ENCODE measurements around the gene C10orf67. TPM values are rescaled to one million over a fixed set of nuclear protein-coding genes. Genes with fewer than 3 reads are reported as not detected.

C10orf67 gene
- total RNA-seq, 1 experiment from 2014 or later = not detected

- no peak overlapping the region for H3K27ac ChIP-seq (ENCODE audit: low read depth, low read length)
- no peaks in the 10 kb centered on the region for H3K9me3 ChIP-seq (ENCODE audit: control insufficient read depth in 1 of 2, insufficient read depth in 1 of 2, low read depth in 1 of 2, low read length in 2 of 2)
- ChIA-PET POLR2A (no interaction called here), RAD21 (ENCODE audit: low non-redundant PET in 1 of 2, low total read pairs in 2 of 2, uncharacterized antibody in 2 of 2, unreplicated experiment in 2 of 2) (no interaction called here), CTCF (no interaction called here)
- no peaks in the 10 kb centered on the region for H3K79me2 ChIP-seq (ENCODE audit: insufficient read depth, low read length)
- H3K36me3 ChIP-seq (ENCODE audit: control insufficient read depth in 1 of 2, insufficient read depth in 2 of 2, low read length in 2 of 2) = no peaks in the 10 kb centered on the region
- H3K27me3 ChIP-seq (ENCODE audit: insufficient read depth, low read length) = no peaks in the 10 kb centered on the region
- TF ChIP-seq ZNF274 (IDR thresholded peaks at IDR 0.05; ENCODE audit: low read depth, low read length) = no peak
- no peak for TF ChIP-seq CTCF (IDR thresholded peaks at IDR 0.05 in 2 of 3, conservative IDR thresholded peaks at IDR 0.05 in 1 of 3; ENCODE audit: borderline replicate concordance in 1 of 3, insufficient read depth in 1 of 3, low read depth in 2 of 3, low read length in 2 of 3)
- TF ChIP-seq RAD21 (IDR thresholded peaks at IDR 0.05; ENCODE audit: low read depth) = no peak
- TF ChIP-seq YY1 (IDR thresholded peaks at IDR 0.05; ENCODE audit: extremely low read depth, insufficient replicate concordance, low read depth, low read length) = no peak
- no peak for TF ChIP-seq ZFX (IDR thresholded peaks at IDR 0.05)
- no peak overlapping the region for H3K4me3 ChIP-seq (replicated peaks in 1 of 2; ENCODE audit: low read depth in 1 of 2, low read length in 2 of 2)
- H3K9ac ChIP-seq (ENCODE audit: low read length) = no peak overlapping the region
- DNase-seq (ENCODE audit: low read depth, low spot score) (no peak), ATAC-seq (no peak)
- no TSS peak for BruUV-seq (replicated peaks)
- intact Hi-C loops (cut with micrococcal nuclease) = no loop called here
- no peaks in the 10 kb centered on the region for H3K4me1 ChIP-seq (ENCODE audit: control insufficient read depth in 1 of 2, insufficient read depth in 2 of 2, low read length in 2 of 2)
- H3K4me2 ChIP-seq (ENCODE audit: low read length) = no peak overlapping the region
- H2AFZ ChIP-seq (ENCODE audit: low read depth, low read length, poor library complexity, severe bottlenecking) = no peak overlapping the region
- no peaks in the 10 kb centered on the region for H4K20me1 ChIP-seq (ENCODE audit: insufficient read depth)
- H3K9me2 ChIP-seq (ENCODE audit: insufficient read depth) = no peaks in the 10 kb centered on the region
Measured at GRCh38 chr10:23373156-23373555, 28.6 kb upstream of the C10orf67 start.

GRCh38 chr10:23371073-23371472, 26.5 kb upstream of the C10orf67 start:
- H3K9me3 ChIP-seq (ENCODE audit: control insufficient read depth in 1 of 2, insufficient read depth in 1 of 2, low read depth in 1 of 2, low read length in 2 of 2) = no peaks in the 10 kb centered on the region
- DNase-seq (ENCODE audit: low read depth, low spot score) (no peak), ATAC-seq (no peak)
- no peaks in the 10 kb centered on the region for H3K36me3 ChIP-seq (ENCODE audit: control insufficient read depth in 1 of 2, insufficient read depth in 2 of 2, low read length in 2 of 2)
- TF ChIP-seq FOSL1 (IDR thresholded peaks at IDR 0.05; ENCODE audit: low read depth) = no peak
- TF ChIP-seq ZBTB33 (IDR thresholded peaks at IDR 0.05; ENCODE audit: extremely low read depth, insufficient replicate concordance, low read length) = no peak
- no peak for TF ChIP-seq ZFX (IDR thresholded peaks at IDR 0.05)
- no peak for TF ChIP-seq SP1 (IDR thresholded peaks at IDR 0.05; ENCODE audit: low read depth)
- no peak for TF ChIP-seq RAD21 (IDR thresholded peaks at IDR 0.05; ENCODE audit: low read depth)
- TF ChIP-seq SRF (IDR thresholded peaks at IDR 0.05; ENCODE audit: low read depth) = no peak
- no peak for TF ChIP-seq EZH2phosphoT487 (IDR thresholded peaks at IDR 0.05; ENCODE audit: borderline replicate concordance)
- no peak for TF ChIP-seq POLR2AphosphoS5 (IDR thresholded peaks at IDR 0.05; ENCODE audit: low read depth, low read length)
- TF ChIP-seq YY1 (IDR thresholded peaks at IDR 0.05; ENCODE audit: extremely low read depth, insufficient replicate concordance, low read depth, low read length) = no peak
- no peak for TF ChIP-seq TCF7L2 (IDR thresholded peaks at IDR 0.05; ENCODE audit: borderline replicate concordance, extremely low read depth, insufficient read depth, insufficient read length)
- TF ChIP-seq EGR1 (IDR thresholded peaks at IDR 0.05; ENCODE audit: low read depth) = no peak
- H3K9me2 ChIP-seq (ENCODE audit: insufficient read depth) = no peaks in the 10 kb centered on the region
- H3K4me2 ChIP-seq (ENCODE audit: low read length) = no peak overlapping the region
- no peaks in the 10 kb centered on the region for H4K20me1 ChIP-seq (ENCODE audit: insufficient read depth)
- POLR2A ChIA-PET = no interaction called here
- H3K4me3 ChIP-seq (replicated peaks in 1 of 2; ENCODE audit: low read depth in 1 of 2, low read length in 2 of 2) = no peak overlapping the region
- H3K9ac ChIP-seq (ENCODE audit: low read length) = no peak overlapping the region
- intact Hi-C loops (cut with micrococcal nuclease) = no loop called here
- no peak overlapping the region for H3K27ac ChIP-seq (ENCODE audit: low read depth, low read length)
- RAD21 ChIA-PET (ENCODE audit: low non-redundant PET in 1 of 2, low total read pairs in 2 of 2, uncharacterized antibody in 2 of 2, unreplicated experiment in 2 of 2) = no interaction called here
- no peaks in the 10 kb centered on the region for H3K79me2 ChIP-seq (ENCODE audit: insufficient read depth, low read length)
- H2AFZ ChIP-seq (ENCODE audit: low read depth, low read length, poor library complexity, severe bottlenecking) = no peak overlapping the region
- CTCF ChIA-PET = no interaction called here
- no peaks in the 10 kb centered on the region for H3K27me3 ChIP-seq (ENCODE audit: insufficient read depth, low read length)
- no TSS peak for BruUV-seq (replicated peaks)
- no peaks in the 10 kb centered on the region for H3K4me1 ChIP-seq (ENCODE audit: control insufficient read depth in 1 of 2, insufficient read depth in 2 of 2, low read length in 2 of 2)

Measured in HCT116 (cell line).